Stomach (tissue), 4 donors: Measurements from ENCODE around the gene HS6ST2.

Experiments
- CTCF ChIP-seq, 7 experiments: fragments of 450-650 bp in 4 of 7; fragments of 200-600 bp in 3 of 7; sonication (generic) in 3 of 7; IDR thresholded peaks; one replicate each; pipeline ENCODE4 v1.5.1; 2016 to 2019; ENCODE audit warnings: antibody characterized with exemption in 7 of 7, control low read depth in 2 of 7, mild to moderate bottlenecking in 1 of 7
- POLR2AphosphoS5 ChIP-seq, 3 donors: sonication (generic); formaldehyde crosslinking; IDR thresholded peaks; one replicate each; pipeline ENCODE4 v1.6.1; 2016; ENCODE audit warnings: antibody characterized with exemption in 3 of 3

- TF ChIP-seq POLR2AphosphoS5 (IDR thresholded peaks at IDR 0.05) = no peak
- no peak for TF ChIP-seq CTCF (IDR thresholded peaks at IDR 0.05)
These were observed 305.6 kb downstream of the HS6ST2 start for GRCh38 chrX:132652871-132653270.
